HG02798 (cell line): ENCODE data around the gene WFDC12.

Experiments
- ATAC-seq: cut with Tn5 transposase; IDR thresholded peaks from one replicate; pipeline ENCODE4 v1.9.1; 2021; ENCODE audit warnings: mild to moderate bottlenecking; ENCODE audit not compliant: unreplicated experiment, poor library complexity

WFDC12 gene

DNA sequence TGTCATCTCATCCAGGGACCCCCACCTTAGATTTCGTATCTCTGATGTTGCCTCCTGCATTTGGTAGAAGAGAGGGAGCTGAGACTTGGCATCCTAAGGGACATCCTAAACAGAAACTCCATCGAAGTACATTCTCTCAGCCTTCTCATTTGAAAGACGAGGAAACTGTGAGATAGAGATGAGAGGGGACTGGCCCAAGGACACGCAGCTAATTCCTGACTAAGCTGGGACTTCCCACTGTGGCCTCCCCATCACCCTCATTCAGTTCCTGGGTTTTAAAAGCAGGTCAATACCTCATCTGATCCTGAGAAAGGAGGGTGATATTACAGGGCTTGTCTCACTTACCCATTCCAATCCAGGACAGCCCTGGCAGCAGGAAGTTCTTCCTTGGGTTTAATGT, 8.4 kb downstream of the WFDC12 start:
- no peak for ATAC-seq

DNA sequence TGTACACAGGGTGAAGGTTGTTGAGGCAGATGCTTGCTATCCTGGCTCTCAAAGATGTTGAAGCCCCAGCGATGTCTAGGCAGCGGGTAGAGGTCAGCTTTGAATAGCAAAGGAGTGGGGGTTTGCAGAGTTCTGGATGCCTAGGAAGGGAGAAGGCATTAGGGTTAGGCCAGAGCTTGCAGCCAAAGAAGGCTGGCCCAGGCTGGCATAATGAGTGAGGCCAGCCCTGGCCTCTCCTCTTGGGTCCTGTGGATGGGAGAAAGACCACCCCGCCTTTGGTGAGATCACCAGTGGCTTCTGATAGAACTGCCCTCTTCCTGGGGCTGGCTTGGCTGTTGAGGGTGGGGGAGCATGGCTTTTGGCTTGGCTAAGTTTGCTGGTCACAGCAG, 8.9 kb downstream of the WFDC12 start:
- ATAC-seq = no peak

DNA sequence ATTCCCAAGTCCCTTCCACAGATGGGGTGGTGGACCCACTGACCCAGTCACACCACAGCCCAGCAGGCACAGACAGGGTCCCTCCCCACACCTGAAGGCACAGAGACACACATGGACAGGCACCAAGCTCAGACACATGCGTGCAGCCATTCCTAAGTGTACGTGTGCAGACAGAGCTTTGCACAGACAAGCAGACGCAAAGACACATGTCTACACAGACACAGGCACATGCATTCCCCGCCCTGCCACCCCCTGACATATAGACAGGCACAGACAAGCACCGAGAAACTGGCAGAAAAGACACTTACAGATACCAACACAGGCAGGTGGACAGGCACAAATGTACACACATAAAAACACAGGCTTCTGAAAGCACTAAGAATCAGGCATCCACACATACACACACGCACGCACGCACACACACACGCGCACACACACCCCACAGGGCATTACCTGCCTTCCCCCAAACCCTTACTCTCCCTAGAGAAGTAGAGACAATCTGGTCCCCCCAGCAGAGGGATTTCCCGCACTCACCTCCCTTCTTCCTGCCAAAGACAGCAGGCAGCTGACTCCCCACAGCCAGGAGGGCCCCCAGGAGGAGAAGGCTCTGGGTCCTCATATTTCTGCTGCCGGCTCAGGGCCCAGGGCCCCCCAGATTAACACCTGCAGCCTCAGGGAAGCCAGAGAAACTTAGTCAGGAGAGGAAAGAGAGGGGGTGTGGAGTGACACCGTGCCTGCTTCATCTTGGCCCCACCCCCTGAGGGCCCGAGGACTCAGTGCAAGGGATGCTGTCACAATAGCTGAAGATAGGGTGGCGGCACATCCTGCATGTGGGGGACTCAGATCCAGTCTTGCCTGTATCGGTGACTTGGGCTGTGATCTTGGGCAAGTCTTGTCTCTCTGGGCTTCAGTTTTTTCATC, 9.5 kb downstream of the WFDC12 start, which contains the start of gene WFDC5:
WFDC5 (minus strand) TSS at position 710 of the 921 bp plus-strand sequence; CDS start at position 619, 91 bp downstream.
- no peak for ATAC-seq

DNA sequence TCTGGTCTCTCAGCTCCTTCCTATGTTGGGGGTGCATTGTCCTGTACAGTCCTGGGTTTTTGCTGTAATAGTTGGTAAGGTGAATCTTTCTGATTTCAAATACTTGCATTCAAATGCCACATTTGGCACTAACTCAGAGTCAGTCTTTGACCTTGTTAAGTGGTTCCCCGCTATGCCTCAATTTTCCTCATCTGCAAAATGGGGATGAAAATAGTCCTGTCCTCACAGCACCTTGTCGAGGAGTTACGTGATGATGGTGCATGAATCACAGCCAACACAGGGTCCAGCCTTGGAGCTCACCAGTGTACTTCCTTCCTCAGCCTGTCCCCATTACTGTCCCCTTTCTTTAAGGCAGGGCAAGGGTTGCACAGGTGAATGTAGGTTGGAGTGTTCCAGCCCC, 10.4 kb downstream of the WFDC12 start:
- no peak for ATAC-seq

DNA sequence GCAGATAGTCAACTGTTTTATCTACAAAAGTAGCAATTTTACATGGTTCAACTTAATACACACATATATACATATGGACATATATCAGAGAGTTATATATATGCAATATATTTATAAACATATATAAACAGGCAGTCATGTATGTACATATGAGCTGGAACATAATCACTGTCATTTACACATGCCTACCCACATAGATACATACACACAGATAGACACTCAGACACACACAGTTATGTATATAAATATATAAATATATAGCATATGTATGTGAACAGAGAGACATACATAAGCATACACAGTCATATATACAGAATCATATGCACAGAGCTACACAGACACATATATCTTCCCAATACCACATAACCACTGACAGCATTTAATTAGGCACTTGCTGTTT, 11.5 kb downstream of the WFDC12 start:
- ATAC-seq = no peak

DNA sequence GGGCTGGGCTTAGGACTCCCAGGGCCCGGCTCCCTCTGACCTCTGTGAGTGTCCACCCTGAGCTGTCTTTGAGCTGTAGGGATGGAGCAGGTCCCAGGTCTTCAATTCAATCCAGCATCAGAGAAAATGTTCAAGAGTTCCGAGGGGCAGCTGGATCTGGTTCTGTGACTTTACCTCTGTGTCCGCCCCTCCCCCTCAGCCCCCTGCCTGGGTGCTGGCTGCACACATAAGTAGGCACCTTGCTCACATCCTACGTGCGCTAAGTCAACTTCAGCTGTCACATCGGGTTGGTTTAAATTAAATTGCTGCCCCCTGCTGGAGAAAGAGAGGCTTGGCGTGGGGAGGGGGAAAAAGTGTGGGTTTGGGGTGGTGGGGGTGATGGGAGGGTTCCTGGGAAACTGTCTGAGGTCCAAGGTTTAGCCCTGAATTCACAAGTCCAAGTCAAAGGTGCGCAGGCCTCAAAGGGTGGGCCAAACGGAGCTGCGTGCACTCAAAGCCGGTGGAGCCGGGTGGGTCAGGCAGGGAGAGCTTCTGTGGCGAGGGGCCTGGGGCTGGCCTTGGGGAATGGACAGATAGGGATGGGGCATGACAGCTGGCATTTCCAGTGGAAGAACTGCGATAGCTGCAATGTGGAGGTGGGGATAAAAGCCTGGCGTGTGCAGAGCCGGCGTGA, 12.3 kb downstream of the WFDC12 start:
- ATAC-seq = no peak

DNA sequence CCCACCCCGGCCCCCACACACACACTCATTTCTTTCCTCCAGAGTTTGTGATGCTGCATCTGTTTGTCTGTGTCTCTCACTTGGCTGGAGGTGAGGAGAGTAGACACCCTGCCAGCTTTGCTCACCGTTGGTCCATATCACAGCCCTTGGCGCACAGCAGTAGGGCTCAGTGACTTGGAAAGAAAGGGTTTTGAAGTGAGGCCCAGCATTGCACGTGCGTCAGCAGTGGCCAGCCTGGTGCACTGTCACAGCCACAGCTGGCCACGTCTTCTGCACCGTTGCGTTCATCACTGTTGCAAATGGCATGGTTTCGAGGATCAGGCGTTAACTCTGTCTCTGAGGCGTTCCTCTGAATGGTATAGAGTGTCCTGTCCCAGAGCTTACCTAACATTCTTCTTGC, 13.0 kb downstream of the WFDC12 start:
- no peak for ATAC-seq

DNA sequence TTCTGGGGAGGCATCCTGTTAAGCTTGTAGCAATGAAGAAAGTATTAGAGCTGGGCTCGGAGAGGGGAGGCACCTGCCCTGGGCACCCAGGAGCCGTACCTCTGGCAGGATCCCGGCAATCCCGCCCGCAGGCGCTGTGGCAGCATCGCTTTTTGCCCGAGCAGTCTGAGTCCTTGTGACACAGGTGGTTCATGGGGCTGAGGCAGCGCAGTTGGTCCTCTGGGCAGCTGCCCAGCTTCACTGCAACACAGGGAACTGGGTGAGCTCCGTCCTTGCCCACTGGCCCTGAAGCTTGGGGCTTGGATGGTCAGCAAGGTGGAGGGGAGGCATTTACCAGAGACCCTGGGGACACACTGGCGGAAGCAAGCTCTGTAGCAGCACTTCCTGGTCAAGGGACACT, 14.0 kb downstream of the WFDC12 start:
- ATAC-seq = no peak

DNA sequence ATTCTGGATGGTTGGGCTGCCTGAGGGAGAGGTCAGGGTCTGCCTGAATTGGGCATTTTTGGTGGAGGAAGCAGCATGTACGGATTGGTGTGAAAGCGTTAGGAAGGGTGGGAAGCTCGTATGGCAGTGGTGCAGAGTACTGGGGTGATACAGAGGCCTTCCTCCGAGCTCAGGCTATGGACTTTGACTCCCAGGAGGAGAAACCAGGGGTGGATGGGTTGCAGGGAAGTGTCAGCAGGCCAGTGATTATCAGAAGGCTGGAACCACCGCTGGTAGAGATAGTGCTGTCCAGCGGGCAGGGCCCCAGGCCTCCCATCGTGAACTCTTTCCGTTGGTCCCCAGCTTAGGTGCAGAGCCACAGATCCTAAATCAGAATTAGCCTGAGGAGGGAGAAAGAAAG, 14.6 kb downstream of the WFDC12 start:
- ATAC-seq = no peak

DNA sequence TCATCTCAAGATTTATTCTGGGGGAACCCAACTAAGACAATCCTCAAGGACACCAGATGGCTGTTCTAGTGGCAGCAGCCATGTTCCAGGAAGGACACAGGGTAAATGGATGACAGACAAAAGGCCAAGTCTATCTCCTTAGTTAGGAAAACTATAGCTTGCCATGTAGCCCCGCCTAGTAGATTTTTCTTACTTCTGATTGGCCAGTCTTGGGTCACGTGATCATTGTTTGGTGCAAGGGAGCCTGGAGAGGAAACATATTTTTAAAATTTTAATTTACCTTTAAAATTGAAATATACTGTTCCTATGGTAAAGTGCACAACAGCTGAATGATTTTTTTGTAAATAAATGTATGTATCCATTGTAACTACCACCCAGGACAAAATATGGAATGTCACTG, 18.9 kb downstream of the WFDC12 start:
- ATAC-seq = no peak

DNA sequence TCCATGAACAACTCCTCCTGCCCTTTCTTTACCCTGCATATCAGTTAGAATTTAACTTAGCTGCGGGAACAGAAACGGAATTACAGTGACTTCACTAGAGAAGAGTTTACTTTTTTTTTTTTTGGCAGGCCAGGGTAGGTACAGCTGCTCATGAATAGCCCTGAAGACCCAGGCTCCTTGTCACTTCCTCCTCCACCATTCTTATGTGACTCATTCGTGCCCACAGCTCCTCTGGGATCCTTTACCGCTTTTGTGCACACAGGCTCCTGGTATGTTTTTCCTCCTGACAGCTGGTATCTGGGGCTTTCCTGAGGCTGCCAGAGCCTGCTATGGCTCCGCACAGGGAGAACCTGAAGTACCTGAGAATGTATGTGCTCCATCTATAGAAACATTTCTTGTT, 19.5 kb downstream of the WFDC12 start:
- ATAC-seq = no peak

DNA sequence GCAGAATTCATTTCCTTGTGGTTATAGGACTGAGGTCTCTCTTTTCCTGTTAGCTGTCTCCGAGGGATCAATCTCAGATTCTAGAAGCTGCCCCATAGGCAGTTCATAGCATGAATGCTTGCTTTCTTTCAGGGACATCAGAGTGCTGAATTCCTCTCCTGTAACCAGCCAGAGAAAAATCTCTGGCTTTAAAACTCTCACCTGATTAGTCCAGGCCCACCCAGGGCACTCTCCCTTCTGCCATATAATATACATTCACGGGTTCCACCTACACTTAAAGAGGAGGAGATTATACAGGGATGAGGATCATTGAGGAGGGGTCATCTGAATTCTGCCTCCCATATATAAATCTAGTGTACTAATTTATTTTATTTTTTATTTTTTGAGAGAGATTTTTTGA, 21.2 kb downstream of the WFDC12 start:
- no peak for ATAC-seq

DNA sequence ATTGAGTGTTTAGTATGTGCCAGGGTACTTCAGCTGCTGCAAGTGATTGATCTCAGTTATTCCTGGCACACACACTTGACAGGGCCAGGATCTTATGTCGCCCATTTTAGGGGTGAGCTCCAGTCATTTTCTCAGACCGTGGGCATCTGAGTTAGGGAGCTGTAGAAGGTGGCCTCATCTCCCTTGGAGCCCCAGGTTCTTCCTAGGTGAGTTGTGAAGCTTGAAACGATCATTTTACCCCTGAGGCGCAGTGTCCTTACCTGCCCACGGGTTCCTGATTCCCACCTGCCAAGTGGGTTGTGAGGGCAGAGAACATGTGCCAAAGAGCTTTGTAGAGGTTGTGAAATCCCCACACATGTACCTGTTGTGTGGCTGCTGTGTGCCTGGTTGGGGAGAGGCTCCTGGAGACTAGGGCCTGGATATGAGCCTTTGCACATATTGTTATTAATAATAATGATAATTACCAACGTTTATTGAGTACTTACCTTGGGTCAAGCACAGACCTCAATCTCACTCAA, 22.9 kb downstream of the WFDC12 start:
- ATAC-seq = no peak

DNA sequence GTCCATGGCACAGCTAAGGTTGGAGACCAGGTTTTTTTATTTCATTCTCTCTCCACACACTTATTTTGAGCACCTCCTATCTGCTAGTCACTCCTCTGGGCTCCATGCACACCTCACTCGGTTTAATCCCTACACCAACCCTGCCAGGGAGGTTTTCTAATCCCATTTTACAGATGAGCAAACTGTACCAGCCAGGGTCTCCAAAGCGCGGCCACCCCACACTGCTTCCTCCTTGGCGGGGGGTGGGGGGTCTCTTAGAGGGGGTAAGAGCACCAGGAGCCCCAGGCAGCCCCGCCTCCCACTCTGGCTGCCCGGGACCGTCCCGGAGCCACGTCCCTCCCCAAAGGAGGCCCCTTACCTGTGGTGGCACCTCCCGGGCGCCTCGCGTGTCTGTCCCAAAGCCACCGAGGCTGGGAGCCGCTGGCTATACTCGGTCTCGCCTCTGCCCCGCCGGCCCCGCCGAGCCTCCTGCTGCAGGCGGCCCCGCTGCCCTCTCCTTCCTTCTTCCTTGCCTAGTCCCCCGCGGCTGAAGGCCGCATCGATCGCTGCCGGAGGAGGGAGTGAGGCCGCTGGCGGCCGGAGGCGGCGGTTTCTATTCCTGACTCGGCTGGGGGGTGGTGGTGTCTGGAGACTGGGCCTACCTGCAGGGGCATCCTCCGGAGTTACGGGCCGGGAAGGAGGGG, 23.6 kb downstream of the WFDC12 start, which contains the start of gene KCNS1:
KCNS1 (minus strand) TSS at position 565 of the 683 bp plus-strand sequence. CDS start 1,891 bp downstream, outside the sequence.
- no peak for ATAC-seq

DNA sequence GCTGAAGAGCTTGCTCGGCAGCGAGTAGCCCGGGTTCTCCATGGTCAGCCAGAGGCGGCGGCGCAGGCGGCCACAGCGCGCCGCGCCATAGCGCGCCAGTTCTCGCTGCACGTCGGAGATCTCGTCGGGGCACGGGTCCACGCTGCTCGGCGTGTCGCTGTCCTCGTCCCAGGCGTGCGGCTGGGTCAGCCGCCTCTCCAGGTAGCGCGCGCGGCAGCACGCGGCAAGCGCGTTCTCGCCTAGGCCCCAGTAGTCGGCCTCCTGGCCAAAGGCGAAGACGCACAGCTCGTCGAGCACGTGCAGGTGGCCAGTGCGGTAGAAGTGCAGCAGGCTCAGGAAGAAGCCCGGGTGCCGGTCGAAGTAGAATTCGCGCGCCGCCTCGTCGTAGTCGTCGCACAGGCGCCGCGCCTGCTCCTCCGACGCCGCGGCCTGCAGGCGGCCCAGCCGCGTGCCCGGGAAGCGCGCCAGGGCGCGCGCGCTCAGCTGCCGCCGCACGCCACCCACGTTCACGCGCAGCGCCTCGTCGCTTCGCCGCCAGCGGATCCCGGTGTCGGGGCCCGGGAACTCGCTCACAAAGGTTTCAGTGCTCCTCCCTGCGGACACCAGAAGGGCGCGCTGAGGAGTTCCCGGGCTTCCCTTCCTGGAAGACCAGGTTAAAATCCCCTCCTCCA, 26.0 kb downstream of the WFDC12 start:
- ATAC-seq = no peak

DNA sequence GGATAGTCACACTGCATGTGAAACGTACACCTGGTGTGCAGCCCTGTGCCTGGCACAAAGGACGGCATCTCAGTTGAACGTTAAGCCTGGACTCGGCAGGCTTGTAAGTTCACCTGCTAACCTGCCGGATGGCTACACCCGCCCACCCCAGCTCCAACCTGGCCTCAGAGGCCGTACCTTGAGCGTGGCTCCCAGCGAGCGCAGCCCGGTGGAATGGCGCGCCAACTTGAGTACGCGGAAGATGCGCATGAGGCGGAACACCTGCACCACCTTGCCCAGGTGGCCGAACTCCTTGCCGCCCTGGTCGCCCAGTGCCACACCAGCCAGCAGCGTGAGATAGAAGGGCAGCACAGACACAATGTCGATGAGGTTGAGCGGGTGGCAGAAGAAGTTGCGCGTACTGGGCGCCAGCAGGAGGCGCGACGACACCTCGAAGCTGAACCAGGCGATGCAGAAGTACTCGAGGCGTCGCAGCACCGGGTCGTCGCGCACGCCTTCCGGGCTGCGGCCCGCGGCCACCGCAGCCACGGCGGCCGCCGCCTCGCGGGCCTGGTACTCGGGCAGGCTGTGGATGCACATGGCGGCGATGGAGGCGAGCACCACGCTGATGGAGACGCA, 26.7 kb downstream of the WFDC12 start:
- ATAC-seq = no peak

DNA sequence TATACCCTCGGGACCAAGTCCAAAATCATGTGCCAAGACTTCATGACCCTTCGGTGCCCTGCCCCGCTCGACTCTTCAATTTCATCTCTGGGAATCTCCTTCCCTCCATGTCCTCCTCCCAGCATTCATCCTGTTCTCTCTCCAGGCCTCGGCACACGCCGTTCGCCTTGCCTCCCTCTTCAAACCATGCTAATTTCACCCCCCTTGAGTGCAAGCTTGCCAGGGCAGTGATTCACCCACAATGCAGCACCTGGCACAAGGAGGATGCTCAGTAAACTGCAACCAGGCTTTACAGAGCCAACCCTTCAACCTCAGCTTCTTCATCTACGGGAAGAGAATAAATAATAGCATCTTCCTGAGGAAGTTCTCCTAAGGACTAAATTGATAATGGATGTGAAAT, 27.5 kb downstream of the WFDC12 start:
- ATAC-seq = no peak

DNA sequence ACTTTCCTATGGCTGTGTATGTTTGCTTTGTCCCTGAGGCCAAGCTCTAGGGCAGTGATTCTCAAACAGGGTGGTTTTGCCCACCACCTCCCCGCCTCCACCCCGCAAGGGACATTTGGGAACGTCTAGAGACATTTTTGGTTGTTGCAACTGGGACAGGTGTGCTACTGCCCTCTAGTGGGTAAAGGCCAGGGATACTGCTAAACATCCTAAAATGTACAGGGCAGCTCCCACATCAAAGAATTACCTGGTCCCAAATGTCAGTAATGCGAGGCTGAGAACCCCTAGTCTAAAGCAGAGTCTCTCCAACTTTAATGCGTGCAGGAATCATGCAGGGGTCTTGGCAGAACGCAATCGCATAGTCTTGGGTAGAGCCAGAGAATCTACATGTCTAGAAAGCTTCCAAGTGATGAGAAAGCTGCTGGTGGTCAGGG, 28.4 kb downstream of the WFDC12 start:
- no peak for ATAC-seq

DNA sequence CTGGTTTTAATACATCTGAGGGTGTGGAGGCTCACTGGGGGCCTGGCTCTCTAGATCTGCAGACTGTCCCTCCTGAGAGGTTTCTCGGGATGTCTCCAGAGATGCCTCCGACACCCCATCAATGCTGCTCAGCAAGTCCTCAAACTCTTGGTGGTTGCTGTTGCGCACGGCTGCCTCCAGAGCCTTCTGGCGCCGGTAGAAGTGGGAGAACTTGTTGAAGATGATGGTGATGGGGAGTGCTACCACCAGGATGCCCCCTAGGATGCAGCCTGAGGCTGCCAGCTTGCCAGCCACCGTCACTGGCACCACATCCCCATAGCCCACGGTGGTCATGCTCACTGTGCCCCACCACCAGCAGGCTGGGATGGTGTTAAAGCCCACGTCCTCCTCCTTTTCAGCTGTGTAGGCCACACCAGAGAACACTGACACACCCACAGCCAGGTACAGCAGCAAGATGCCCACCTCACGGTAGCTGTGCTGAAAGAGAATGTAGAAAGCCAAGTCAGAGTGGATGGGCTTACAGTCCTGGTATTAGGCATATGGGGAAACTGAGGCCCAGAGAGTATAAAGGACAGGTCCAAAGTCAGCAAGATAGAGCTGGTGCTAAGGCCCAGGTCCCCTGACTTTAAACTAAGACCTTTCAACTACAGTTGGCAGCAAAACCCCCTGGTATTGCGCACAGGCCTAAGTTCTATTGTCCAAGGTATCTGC, 29.2 kb downstream of the WFDC12 start:
- no peak for ATAC-seq
